Activated gamma-delta T cell (primary cell): Measurements from ENCODE around the gene CD27.

Source experiments
- DNase-seq: peaks from one replicate; lab custom pipeline; 2025; lab: John Stamatoyannopoulos, UW

Gene CD27

DNA sequence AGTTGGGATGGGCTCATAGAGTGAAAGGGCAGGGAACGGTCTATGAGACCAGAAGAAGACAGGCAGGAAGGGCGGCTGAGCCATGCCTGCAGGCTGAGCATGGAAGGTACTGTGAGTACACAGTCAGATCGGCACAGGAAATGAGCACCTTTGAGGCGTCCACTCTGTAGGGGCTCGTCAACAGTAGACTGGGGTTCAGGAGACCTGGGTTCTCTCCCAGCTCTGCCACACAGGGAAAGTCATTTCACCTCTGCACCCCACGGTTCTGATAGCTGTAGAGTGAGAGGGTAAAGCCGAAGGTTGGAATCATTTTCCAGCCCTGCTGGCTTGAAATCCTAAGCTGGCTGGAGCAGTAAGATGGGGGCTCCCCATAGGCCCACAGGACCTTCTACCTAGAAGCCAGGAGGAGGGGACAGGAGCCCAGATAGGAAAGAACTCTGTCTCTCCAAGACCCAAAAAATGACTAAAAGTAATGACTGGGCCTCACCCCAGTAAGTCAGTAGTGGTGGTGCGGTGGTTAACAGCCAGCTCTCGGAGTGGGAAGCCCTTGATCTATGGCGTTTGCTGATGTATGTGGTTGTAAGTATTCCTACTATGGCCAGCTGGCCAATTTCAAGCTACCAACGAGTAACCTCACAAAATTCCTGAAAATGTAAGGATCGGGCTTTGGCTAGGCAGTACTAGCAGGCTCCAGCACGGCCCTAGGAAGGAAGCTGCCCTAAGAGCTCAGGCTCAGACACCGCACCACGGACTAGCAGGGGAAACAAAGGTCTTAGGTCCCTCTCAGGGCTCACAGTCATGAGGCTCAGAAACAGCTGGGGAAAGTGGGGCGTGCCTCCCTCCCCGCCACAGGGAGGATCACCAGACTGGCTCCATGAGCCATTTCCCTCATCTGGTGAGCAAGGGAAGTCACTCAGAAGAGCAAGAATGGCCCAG is 10.3 kb upstream of the CD27 start:
- no peak for DNase-seq

DNA sequence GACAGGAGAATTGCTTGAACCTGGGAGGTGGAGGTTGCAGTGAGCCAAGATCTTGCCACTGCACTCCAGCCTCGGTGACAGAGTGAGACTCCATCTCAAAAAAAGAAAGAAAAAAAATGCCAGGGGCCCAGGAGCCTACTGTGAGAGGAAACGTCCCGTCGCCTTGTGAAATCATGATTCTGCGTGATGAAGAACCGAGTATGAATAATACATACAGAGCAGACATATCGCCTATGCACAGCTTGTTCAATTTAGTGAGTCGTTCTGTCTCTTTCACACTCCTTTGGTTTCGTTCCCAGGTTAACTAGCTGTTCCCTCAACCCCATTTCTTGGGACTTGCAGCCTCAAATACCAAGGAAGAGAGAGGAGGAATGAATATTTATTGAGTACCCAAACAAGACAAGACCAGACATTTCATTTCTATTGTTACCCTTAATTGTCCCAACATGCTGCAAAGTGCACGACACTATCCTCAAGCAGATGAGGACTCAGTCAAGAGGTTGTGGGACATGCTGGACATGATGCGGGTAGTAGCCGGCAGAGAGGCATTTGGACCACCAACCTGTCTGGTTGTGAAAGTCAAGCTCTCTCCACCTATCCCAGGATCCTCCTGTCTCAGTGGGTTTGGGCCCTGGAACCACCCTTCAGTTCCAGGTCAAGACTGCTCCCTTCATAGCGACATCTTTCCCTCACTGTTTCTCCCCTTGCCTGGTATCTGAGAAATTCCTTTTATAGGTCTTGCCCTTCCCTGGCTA is 8.6 kb upstream of the CD27 start:
- DNase-seq = no peak

DNA sequence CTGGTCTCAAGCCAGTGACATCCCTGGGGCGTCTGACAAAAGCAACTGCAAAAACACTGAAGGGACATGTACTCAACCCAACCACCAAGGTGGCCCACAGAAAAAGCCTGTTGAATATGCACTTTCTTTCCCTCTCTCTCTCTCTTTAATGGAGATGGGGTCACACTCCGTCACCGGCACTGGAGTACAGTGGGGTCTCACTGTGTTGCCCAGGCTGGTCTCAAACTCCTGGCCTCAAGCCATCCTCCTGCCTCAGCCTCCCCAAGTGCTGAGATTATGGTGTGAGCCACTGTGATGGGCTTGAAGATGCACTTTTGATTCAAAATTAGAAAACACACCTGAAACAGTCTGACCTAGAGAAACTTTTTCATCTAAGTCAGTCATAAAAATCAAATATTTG is 7.2 kb upstream of the CD27 start:
- no peak for DNase-seq

DNA sequence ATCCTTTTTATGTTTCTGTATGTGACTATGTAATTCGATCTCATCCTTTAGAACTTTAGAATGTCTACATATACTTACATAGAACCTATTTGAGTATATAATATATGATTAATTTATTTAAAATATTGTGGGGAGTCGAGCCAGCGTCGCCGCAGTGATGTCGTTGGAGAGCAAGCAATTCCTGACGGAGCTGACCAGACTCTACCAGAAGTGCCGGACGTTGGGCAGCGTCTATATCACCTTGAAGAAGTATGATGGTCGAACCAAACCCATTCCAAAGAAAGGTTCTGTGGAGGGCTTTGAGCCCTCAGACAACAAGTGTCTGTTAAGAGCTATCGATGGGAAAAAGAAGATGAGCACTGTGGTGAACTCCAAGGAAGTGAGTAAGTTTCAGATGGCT is 6.4 kb upstream of the CD27 start:
- DNase-seq = no peak

DNA sequence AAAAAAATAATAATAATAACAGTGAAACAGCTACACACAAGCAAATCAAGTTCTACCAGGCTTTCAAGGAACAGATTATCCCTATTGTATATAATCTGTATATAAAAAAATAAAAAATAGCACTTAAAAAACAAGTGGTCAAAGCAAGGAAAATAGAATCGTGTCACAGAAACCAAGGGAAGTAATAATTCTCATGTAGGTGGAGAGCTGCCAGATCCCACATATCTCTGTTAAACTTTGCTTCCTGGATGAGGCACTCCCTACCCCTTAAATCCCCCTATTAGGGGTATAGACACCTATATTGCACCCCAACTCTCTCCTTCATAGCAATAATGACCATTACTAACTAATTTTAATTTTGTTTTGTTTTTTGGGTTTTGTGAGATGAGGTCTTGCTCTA is 4.4 kb upstream of the CD27 start:
- DNase-seq = no peak

DNA sequence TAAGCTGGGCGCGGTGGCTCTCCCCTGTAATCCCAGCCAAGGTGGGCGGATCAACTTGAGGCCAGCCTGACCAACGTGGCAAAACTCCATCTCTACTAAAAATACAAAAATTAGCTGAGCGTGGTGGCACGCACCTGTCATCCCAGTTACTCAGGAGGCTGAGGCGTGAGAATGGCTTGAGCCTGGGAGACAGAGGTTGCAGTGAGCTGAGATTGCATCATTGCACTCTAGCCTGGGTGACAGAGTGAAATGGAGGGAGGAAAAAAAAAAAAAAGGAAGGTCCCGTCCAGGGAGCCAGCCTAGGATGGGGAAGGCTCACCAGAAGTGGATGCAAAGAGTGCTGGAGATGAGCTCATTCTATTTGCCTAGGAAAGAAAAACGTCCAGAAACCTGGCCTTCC is 1.9 kb upstream of the CD27 start:
- DNase-seq = no peak

DNA sequence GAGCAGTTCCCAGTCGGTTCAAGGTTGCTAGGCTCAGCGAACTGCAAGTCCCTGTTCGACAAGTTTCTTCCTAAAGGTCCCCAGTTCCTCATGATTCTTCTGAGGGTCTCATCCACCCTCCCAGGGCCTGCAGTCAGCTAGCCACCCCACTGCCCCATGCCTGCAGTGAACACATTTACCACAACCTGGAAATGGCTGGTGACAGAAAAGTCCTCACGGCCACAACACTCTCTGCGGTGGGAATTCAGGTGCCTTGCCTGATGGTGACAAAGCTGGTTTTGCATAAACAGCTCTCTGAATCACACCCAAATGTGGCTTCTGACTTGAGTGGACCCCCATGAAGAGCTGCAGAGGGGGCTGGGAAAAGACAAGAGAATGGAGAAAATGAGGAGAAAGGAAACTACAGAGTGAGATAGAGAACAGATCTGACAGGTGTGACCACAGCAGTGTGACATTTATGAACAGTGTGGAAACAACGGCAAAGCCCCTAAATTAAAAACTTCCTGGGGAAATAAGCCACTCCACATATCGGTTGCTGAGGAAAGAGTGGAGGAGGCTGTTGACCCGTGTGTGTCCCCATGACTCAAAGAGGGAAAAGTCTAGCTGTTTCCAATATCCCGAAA is 1.3 kb upstream of the CD27 start:
- no peak for DNase-seq

DNA sequence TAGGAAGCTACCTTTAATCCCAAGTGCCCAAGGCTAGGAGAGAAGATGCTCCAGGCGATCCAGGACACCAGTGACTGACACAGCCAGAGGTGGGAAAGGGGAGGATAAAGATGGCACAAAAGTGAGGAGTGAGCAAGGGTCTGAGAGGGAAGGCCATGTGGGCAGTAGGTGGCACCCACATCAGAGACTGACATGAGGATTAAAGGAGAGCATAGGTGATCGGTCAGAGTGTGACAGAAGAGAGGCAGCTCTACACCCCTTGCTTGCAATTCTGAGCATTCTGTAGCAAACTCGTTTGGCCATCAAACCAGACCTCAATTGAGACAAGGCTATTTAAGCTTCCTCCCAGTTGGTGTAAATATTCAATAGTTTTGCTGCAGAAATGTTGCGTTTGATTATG is 724 bp upstream of the CD27 start:
- no peak for DNase-seq

DNA sequence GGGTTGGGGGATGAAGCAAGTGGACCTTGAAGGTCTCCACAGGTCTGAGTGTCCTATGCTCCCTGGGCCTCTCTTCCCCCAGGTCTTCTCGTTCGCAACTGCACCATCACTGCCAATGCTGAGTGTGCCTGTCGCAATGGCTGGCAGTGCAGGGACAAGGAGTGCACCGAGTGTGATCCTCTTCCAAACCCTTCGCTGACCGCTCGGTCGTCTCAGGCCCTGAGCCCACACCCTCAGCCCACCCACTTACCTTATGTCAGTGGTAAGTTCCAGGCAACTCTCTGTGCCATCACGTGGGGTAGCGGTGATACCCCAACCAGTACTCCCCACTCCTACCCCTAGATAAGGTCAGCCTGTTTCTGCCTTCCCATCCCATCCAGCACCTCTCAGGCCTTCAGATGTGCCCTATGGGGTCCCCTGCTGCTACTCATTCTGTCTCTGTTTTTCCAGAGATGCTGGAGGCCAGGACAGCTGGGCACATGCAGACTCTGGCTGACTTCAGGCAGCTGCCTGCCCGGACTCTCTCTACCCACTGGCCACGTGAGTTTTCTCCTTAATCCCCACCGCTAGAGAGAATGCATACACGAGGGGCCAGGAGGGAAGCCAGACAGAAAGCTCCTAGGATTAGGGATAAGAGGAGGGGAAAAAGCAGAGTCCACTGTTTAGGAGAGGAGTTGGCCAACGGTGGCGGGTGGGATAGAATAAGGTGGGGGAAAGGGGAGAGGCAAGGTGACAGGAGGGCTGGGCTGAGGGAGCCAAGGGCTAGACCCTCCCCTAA is 5.5 kb downstream of the CD27 start:
- DNase-seq = no peak

DNA sequence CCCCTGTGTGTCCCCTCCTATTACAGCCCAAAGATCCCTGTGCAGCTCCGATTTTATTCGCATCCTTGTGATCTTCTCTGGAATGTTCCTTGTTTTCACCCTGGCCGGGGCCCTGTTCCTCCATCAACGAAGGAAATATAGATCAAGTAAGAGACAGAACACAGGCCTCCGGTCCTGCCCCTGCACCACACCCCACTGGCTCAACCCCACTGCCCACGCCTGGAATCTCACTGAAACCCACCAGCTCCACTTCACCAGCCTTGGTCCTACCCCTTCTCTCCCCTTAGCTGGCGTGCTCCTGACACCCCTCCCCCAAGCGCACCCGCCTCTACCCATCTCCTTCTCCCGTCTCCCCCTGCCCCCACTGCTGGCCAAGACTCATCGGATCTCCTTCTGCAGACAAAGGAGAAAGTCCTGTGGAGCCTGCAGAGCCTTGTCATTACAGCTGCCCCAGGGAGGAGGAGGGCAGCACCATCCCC is 6.2 kb downstream of the CD27 start:
- DNase-seq = no peak

DNA sequence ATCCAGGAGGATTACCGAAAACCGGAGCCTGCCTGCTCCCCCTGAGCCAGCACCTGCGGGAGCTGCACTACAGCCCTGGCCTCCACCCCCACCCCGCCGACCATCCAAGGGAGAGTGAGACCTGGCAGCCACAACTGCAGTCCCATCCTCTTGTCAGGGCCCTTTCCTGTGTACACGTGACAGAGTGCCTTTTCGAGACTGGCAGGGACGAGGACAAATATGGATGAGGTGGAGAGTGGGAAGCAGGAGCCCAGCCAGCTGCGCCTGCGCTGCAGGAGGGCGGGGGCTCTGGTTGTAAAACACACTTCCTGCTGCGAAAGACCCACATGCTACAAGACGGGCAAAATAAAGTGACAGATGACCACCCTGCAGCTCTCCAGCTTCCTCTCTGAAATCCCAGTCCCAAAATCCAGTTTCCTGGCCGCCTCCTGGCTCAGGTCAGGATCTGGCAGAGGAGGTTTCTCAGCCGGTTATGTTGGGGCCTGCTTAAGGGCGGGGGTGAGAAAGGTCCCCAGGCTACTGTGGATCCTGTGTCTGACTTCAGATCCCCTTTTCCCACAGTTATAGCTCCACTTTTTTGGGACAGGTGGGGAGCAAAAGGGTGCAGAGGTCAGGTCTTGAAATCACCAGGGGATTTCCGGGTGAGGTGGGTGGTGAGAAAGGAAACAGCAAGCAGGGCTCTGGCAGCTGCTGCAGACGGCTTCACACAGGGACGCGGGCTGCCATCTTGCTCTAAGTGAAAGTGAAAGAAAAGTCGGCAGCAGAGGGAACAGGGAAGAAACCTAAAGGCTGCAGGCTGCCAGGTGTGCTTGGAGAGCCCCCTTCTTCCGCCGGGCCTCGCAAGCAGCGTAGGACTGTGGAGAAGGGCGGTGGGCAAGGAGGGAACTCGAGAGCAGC is 6.8 kb downstream of the CD27 start, which contains the start of gene TAPBPL:
TAPBPL (plus strand) TSS at position 695 of the 897 bp plus-strand sequence. CDS start 207 bp downstream, outside the sequence.
- DNase-seq = peak; percentile 32

DNA sequence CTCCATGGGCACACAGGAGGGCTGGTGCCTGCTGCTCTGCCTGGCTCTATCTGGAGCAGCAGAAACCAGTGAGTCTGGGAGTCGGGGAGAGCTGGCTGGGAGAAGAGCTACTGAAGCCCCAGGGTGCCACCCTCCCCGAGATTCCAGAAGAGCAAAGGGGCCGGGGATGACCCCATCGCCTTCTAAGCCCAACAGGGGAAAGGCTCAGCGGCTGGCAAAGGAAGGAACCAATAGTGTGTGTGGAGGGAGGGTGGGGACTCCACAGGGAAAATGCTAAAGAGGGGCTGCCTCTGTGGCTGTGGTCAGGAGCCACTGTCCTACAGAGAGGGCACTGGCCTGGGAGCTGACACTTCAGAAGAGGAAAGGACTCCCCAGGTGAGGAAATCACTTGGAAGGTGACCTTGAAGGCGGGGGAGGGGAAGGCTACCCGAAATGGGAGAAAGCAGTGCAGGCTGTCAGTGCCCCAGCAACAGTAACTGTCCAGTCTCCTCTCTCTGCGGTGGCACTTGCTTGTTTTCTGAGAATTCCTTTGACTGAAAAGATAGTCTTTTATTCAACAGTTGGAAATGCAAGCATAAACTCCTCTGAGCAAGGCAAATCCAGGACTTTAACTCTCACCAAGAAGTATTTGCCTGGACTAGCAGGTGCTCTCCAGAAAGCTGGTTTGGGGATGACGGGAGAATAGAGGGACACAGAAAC is 7.6 kb downstream of the CD27 start:
- no peak for DNase-seq

DNA sequence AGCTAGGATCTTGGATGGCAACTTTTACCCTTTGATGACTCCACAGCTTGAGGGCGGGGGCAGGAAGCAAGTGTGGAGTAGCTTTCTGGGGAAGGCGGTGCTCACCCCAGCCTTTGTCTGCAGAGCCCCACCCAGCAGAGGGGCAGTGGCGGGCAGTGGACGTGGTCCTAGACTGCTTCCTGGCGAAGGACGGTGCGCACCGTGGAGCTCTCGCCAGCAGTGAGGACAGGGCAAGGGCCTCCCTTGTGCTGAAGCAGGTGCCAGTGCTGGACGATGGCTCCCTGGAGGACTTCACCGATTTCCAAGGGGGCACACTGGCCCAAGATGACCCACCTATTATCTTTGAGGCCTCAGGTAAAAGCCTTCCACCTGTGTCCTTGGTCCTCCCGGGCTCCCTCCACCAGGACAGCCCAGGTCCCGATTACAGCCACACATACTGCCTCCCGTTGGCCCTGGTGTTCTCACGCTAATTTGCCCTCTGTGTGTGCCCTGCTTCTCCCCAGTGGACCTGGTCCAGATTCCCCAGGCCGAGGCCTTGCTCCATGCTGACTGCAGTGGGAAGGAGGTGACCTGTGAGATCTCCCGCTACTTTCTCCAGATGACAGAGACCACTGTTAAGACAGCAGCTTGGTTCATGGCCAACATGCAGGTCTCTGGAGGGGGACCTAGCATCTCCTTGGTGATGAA is 8.3 kb downstream of the CD27 start:
- no peak for DNase-seq

DNA sequence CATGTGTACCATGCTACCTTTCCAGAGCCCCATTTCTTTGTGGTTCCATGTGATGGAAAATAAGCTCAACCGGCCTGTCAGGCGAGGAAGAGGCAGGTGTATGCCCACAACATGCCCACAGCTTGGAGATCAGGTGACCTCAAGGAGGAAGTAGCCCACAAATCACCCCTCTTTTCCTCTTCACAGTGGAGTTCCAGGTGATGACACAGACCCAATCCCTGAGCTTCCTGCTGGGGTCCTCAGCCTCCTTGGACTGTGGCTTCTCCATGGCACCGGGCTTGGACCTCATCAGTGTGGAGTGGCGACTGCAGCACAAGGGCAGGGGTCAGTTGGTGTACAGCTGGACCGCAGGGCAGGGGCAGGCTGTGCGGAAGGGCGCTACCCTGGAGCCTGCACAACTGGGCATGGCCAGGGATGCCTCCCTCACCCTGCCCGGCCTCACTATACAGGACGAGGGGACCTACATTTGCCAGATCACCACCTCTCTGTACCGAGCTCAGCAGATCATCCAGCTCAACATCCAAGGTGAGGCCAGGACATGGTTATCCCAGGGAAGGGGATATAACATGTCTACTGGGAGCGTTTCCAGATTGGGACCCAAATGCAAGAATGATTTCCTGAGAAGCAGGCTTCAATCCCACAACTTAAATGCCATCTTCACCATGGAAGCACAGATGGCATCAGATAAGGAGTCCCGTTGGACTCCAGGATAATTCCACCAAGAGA is 12.6 kb downstream of the CD27 start:
- DNase-seq = no peak

DNA sequence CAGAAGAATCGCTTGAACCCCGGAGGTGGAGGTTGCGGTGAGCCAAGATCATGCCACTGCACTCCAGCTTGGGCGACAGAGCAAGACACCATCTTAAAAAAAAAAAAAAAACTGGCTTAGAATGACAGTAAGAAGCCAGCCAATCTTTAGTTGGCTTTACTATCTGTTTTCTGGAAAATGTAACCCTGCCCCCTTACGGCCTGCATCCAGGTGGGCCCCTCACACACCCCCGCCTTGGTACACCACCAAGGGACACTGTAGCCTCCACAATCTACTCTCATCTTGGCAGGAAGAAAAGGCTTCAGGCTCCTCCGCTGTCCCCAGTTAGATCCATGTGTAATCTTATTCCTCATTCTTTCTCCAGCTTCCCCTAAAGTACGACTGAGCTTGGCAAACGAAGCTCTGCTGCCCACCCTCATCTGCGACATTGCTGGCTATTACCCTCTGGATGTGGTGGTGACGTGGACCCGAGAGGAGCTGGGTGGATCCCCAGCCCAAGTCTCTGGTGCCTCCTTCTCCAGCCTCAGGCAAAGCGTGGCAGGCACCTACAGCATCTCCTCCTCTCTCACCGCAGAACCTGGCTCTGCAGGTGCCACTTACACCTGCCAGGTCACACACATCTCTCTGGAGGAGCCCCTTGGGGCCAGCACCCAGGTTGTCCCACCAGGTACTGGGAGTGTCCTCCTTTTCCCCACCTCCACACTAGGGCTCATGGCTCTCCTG is 13.7 kb downstream of the CD27 start:
- no peak for DNase-seq

DNA sequence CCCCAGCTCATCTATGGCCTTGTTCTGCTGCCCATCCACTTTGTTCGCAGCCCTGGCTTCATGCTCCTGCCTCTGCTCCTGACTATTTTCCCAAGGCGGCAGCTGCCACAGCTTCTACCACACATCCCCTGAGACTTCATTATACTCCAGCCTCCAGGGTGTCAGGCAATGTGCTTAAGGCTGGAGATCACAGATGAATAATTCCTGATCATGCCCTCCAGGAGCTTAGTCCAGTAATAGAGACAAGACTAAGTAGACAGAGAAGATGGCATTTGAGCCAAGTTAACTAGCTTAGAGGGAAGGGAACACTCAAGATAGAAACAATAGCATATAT is 14.2 kb downstream of the CD27 start:
- no peak for DNase-seq

DNA sequence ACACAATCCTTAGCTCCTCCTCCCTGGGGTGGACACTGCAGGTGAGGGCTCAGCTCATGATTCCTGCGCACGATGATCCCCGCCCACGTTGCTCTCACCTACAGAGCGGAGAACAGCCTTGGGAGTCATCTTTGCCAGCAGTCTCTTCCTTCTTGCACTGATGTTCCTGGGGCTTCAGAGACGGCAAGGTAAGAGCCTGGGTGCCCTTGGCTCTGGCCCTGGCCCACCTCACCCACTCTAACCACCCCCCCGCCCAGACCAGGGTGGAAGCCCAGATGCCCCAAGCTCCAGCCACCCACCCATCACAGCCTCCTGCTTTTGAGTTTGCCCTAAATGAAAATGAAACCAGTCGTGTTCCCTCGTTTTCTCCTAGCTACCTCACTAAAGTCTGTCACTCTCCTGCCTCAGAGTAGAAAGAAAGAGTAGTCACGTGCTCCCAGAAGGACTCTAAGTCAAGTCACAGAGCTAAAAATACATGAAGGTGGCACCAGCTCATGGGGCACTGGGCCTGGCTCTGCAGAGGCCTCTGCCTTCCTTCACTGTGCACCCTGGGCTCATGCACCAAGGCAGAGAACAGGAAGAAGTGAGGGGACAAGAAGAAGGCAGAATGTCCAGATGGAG is 16.1 kb downstream of the CD27 start:
- no peak for DNase-seq
